CD14-positive monocyte (primary cell): ENCODE measurements around the gene ONECUT1. TPM values are rescaled to one million over a fixed set of nuclear protein-coding genes. Genes with fewer than 3 reads are reported as not detected.

Experiments used
- DNase-seq, 3 donors: peaks; one replicate each; pipeline ENCODE4 v3.0.0-alpha.2; 2011 to 2022
- H2AFZ ChIP-seq: 2 replicates; pipeline ENCODE4 v1.6.0; 2012; ENCODE audit warnings: mild to moderate bottlenecking, low read depth, low read length, inconsistent platforms; ENCODE audit not compliant: insufficient read depth, poor library complexity, severe bottlenecking
- H3K27ac ChIP-seq, 2 donors: 1 replicate in 1 of 2; 2 replicates in 1 of 2; pipeline ENCODE4 v1.5.1; 2012 to 2013; ENCODE audit warnings: low read length in 2 of 2, control low read depth in 1 of 2, inconsistent platforms in 1 of 2, low read depth in 1 of 2, mild to moderate bottlenecking in 1 of 2
- H3K27me3 ChIP-seq, 2 donors: one replicate each; pipeline versions ENCODE4 v1.6.0 to v1.6.1; 2011 to 2013; ENCODE audit warnings: low read length in 2 of 2; ENCODE audit not compliant: control insufficient read depth in 2 of 2, insufficient read depth in 2 of 2
- H3K36me3 ChIP-seq, 2 donors: replicated peaks in 1 of 2; 1 replicate in 1 of 2; 2 replicates in 1 of 2; pipeline versions ENCODE4 v1.5.1 to v1.6.1; 2012 to 2013; ENCODE audit warnings: low read length in 2 of 2, control low read depth in 1 of 2, inconsistent platforms in 1 of 2, mild to moderate bottlenecking in 1 of 2; ENCODE audit not compliant: insufficient read depth in 2 of 2, control insufficient read depth in 1 of 2
- H3K4me1 ChIP-seq, 2 donors: 1 replicate in 1 of 2; 2 replicates in 1 of 2; pipeline versions ENCODE4 v1.5.1 to v1.6.1; 2012 to 2013; ENCODE audit warnings: low read length in 2 of 2, control low read depth in 1 of 2, inconsistent platforms in 1 of 2, mild to moderate bottlenecking in 1 of 2, moderate library complexity in 1 of 2; ENCODE audit not compliant: insufficient read depth in 2 of 2, control insufficient read depth in 1 of 2
- H3K4me2 ChIP-seq: replicated peaks from 2 replicates; pipeline ENCODE3; 2012; ENCODE audit warnings: low read length, moderate library complexity, mild to moderate bottlenecking; ENCODE audit not compliant: poor library complexity, severe bottlenecking; ENCODE audit errors: extremely low read depth
- H3K4me3 ChIP-seq, 3 experiments: fragments of 200-600 bp in 1 of 3; sonication (generic) in 1 of 3; replicated peaks in 1 of 3; 1 replicate in 2 of 3; 2 replicates in 1 of 3; pipeline ENCODE4 v1.5.1; 2011 to 2013; ENCODE audit warnings: low read length in 3 of 3, mild to moderate bottlenecking in 3 of 3, control low read depth in 2 of 3, low read depth in 2 of 3, inconsistent platforms in 1 of 3, moderate library complexity in 1 of 3
- H3K79me2 ChIP-seq: 2 replicates; pipeline ENCODE4 v1.6.0; 2012; ENCODE audit warnings: mild to moderate bottlenecking, control low read depth, inconsistent platforms, low read length, moderate library complexity; ENCODE audit not compliant: insufficient read depth
- H3K9ac ChIP-seq: 2 replicates; pipeline ENCODE4 v1.6.0; 2017; ENCODE audit warnings: low read length, mild to moderate bottlenecking; ENCODE audit not compliant: insufficient read depth, poor library complexity, severe bottlenecking
- H3K9me3 ChIP-seq, 2 donors: replicated peaks in 1 of 2; 1 replicate in 1 of 2; 2 replicates in 1 of 2; pipeline versions ENCODE4 v1.5.1 to v1.6.1; 2012 to 2013; ENCODE audit warnings: low read length in 2 of 2, control low read depth in 1 of 2; ENCODE audit not compliant: control insufficient read depth in 1 of 2, insufficient read depth in 1 of 2
- H4K20me1 ChIP-seq: 2 replicates; pipeline ENCODE4 v1.6.0; 2012; ENCODE audit warnings: mild to moderate bottlenecking, low read length, control low read depth, moderate library complexity; ENCODE audit not compliant: insufficient read depth
- H3K27ac Mint-ChIP-seq, 7 donors: one replicate each; pipeline ENCODE4 v1.8.0; 2020; ENCODE audit warnings: mild to moderate bottlenecking in 7 of 7, mixed read lengths in 7 of 7, moderate library complexity in 6 of 7, inconsistent platforms in 2 of 7
- H3K27me3 Mint-ChIP-seq, 3 donors: one replicate each; pipeline ENCODE4 v1.8.0; 2021 to 2022; ENCODE audit warnings: low read depth in 3 of 3, mild to moderate bottlenecking in 3 of 3, mixed read lengths in 3 of 3, moderate library complexity in 3 of 3, inconsistent platforms in 1 of 3
- H3K36me3 Mint-ChIP-seq, 2 donors: one replicate each; pipeline ENCODE4 v1.8.0; 2020; ENCODE audit warnings: mixed read lengths in 2 of 2, inconsistent platforms in 1 of 2, mild to moderate bottlenecking in 1 of 2
- H3K4me1 Mint-ChIP-seq: one replicate; pipeline ENCODE4 v1.8.0; 2020; ENCODE audit warnings: mild to moderate bottlenecking, mixed read lengths
- H3K4me3 Mint-ChIP-seq, 2 donors: one replicate each; pipeline ENCODE4 v1.8.0; 2020; ENCODE audit warnings: mild to moderate bottlenecking in 2 of 2, mixed read lengths in 2 of 2, moderate library complexity in 1 of 2
- H3K9me3 Mint-ChIP-seq, 7 donors: one replicate each; pipeline ENCODE4 v1.8.0; 2020 to 2022; ENCODE audit warnings: mixed read lengths in 7 of 7, mild to moderate bottlenecking in 6 of 7, moderate library complexity in 6 of 7, inconsistent platforms in 2 of 7
- CTCF ChIP-seq: fragments of 200-600 bp; IDR thresholded peaks from one replicate; pipeline ENCODE4 v1.8.0; 2022; ENCODE audit warnings: antibody characterized with exemption, mild to moderate bottlenecking
- WGBS: methylation state at CpG from one replicate; pipeline ENCODE4 v1.1.5; 2013; ENCODE audit warnings: missing lambda C conversion rate; ENCODE audit not compliant: insufficient coverage; 5-methylcytosine and 5-hydroxymethylcytosine counted together
- intact Hi-C, 2 donors: fragments of 100-400 bp; cut with micrococcal nuclease; formaldehyde crosslinking; loops; one replicate each; pipeline versions ENCODE4 v1.15.0 to v1.15.1; 2023
- polyA plus RNA-seq, 3 donors: library from polyadenylated mRNA; depleted of rRNA in 1 of 3; unstranded in 2 of 3; stranded (reverse) in 1 of 3; fragments of 300-500 nt in 2 of 3; fragments of >200 nt in 1 of 3; fragmentation: Illumina TruSeq in 2 of 3; gene quantifications; 1 replicate in 2 of 3; 2 replicates in 1 of 3; pipeline ENCODE4 v1.2.3, GENCODE V29; 2012 to 2021

Gene ONECUT1
- polyA plus RNA-seq, 3 donors = not detected

- DNase-seq = no peak
- Histone ChIP-seq H3K4me2 (no peak overlapping the region), H3K36me3 (no peaks in the 10 kb centered on the region), H3K4me3 (no peak overlapping the region), H3K4me1 (no peaks in the 10 kb centered on the region), H3K27me3 (no peaks in the 10 kb centered on the region), H3K79me2 (no peaks in the 10 kb centered on the region), H2AFZ (no peak overlapping the region), H3K27ac (no peak overlapping the region), H3K9me3 (no peaks in the 10 kb centered on the region), H3K9ac (no peak overlapping the region), H4K20me1 (no peaks in the 10 kb centered on the region)
- Mint-ChIP-seq H3K36me3 (no peaks in the 10 kb centered on the region), H3K27ac (no peak overlapping the region), H3K4me3 (no peak overlapping the region), H3K4me1 (peaks cover 8% of the 10 kb centered on the region), H3K27me3 (peaks cover 0 to 3% (median 0%) of the 10 kb centered on the region in 3 donors), H3K9me3 (no peaks in the 10 kb centered on the region)
- TF ChIP-seq CTCF = no peak
- no CpG with 5 or more reads among the region's 2 CpGs for WGBS
- intact Hi-C loops = no loop called here
Observed at GRCh38 chr15:52726195-52726594, 63.9 kb downstream of the ONECUT1 start.

DNA sequence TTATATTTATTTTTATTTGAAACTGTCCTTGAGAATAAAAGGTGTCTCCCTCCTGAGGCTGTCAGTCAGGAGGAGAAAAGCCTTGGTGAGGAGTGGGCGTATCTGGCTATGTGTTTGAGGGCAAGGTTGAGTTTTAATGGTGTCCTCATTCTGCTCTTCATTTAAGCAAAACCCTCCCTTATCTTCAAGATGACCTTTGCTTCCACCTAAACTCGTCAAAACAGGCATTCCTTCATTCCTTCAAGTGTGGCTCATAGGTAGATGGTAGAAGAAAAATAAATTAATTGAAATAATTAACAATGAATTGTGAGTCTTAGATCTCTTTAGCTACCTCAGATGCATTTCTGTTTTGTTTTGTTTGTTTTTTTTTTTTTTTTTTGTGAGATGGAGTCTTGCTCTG lies 71.6 kb downstream of the ONECUT1 start:
- intact Hi-C loops = no loop called here
- Histone ChIP-seq H3K9me3 (no peaks in the 10 kb centered on the region), H3K4me2 (no peak overlapping the region), H4K20me1 (no peaks in the 10 kb centered on the region), H3K9ac (no peak overlapping the region), H3K4me3 (no peak overlapping the region), H3K36me3 (no peaks in the 10 kb centered on the region), H3K27me3 (no peaks in the 10 kb centered on the region), H3K4me1 (no peaks in the 10 kb centered on the region), H2AFZ (no peak overlapping the region), H3K79me2 (no peaks in the 10 kb centered on the region), H3K27ac (no peak overlapping the region)
- Mint-ChIP-seq H3K36me3 (no peaks in the 10 kb centered on the region), H3K27me3 (peaks cover 0 to 1% (median 0%) of the 10 kb centered on the region in 3 donors), H3K4me3 (no peak overlapping the region), H3K4me1 (peaks cover 9% of the 10 kb centered on the region), H3K27ac (no peak overlapping the region), H3K9me3 (no peaks in the 10 kb centered on the region)
- WGBS = no CpG with 5 or more reads among the region's 2 CpGs
- DNase-seq = no peak
- TF ChIP-seq CTCF = no peak
